Caco-2 (cell line): ENCODE measurements around the gene MRPL42. TPM values are rescaled to one million over a fixed set of nuclear protein-coding genes. Genes with fewer than 3 reads are reported as not detected.

Experiments used
- BruUV-seq: library from RNA; stranded (reverse); fragments of 400-500 nt; replicated peaks from 2 replicates; lab custom pipeline; 2021; lab: Mats Ljungman, UMichigan
- CTCF ChIA-PET: fragments of 300-600 bp; sonication (Branson Sonifier 250); formaldehyde crosslinking; loops from one replicate; lab custom pipeline; 2022; ENCODE audit warnings: antibody characterized with exemption; lab: Charles Lee
- POLR2A ChIA-PET: fragments of 300-600 bp; sonication (Branson Sonifier 250); formaldehyde crosslinking; loops from one replicate; lab custom pipeline; 2022; ENCODE audit warnings: antibody characterized with exemption; lab: Charles Lee
- DNase-seq, 2 experiments: peaks; one replicate each; pipeline versions ENCODE4 v3.0.0 to v3.0.0-alpha.2; 2020 to 2022
- H3K27me3 ChIP-seq: replicated peaks from 2 replicates; pipeline ENCODE4 v1.6.0; 2011; ENCODE audit warnings: low read length; ENCODE audit not compliant: control insufficient read depth, insufficient read depth
- H3K36me3 ChIP-seq: 2 replicates; pipeline ENCODE4 v1.5.1; 2011; ENCODE audit warnings: low read length; ENCODE audit not compliant: control insufficient read depth, insufficient read depth
- H3K4me1 ChIP-seq: fragments of 250-450 bp; sonication (Bioruptor Pico); 2 replicates; pipeline ENCODE4 v1.5.1; 2020; ENCODE audit warnings: mild to moderate bottlenecking
- H3K4me3 ChIP-seq: 2 replicates; pipeline ENCODE4 v1.5.1; 2011; ENCODE audit warnings: low read depth, mild to moderate bottlenecking, control low read depth, low read length
- H3K9me3 ChIP-seq: fragments of 250-450 bp; sonication (Bioruptor Pico); 2 replicates; pipeline ENCODE4 v1.5.1; 2020; ENCODE audit warnings: mild to moderate bottlenecking, moderate library complexity
- H3K27ac Mint-ChIP-seq: one replicate; pipeline ENCODE4 v1.8.0; 2022; ENCODE audit warnings: mixed read lengths; ENCODE audit not compliant: unreplicated experiment
- H3K27me3 Mint-ChIP-seq: one replicate; pipeline ENCODE4 v1.8.0; 2022; ENCODE audit warnings: mixed read lengths; ENCODE audit not compliant: insufficient read depth, unreplicated experiment
- H3K36me3 Mint-ChIP-seq: one replicate; pipeline ENCODE4 v1.8.0; 2022; ENCODE audit warnings: mild to moderate bottlenecking, mixed read lengths; ENCODE audit not compliant: insufficient read depth, unreplicated experiment
- H3K4me1 Mint-ChIP-seq: one replicate; pipeline ENCODE4 v1.8.0; 2022; ENCODE audit warnings: low read depth, mixed read lengths; ENCODE audit not compliant: unreplicated experiment
- H3K4me3 Mint-ChIP-seq: one replicate; pipeline ENCODE4 v1.8.0; 2022; ENCODE audit warnings: mild to moderate bottlenecking, moderate library complexity, mixed read lengths; ENCODE audit not compliant: unreplicated experiment
- H3K9me3 Mint-ChIP-seq: one replicate; pipeline ENCODE4 v1.8.0; 2022; ENCODE audit warnings: mixed read lengths; ENCODE audit not compliant: unreplicated experiment
- intact Hi-C: fragments of 100-400 bp; cut with micrococcal nuclease; formaldehyde crosslinking; loops from one replicate; pipeline ENCODE4 v1.10.0; 2022; ENCODE audit not compliant: unreplicated experiment
- total RNA-seq: library from RNA; stranded (reverse); gene quantifications from 2 replicates; pipeline ENCODE4 v1.2.3, GENCODE V29; 2022
- TF ChIP-seq, protein P1 (sequence below), 2 experiments: fragments of 200-600 bp in 1 of 2; IDR thresholded peaks; 1 replicate in 1 of 2; 2 replicates in 1 of 2; pipeline versions ENCODE4 v1.5.1 to v1.8.0; 2011 to 2022; ENCODE audit warnings: antibody characterized with exemption in 1 of 2, control low read depth in 1 of 2, inconsistent platforms in 1 of 2, low read depth in 1 of 2, low read length in 1 of 2, mild to moderate bottlenecking in 1 of 2, moderate library complexity in 1 of 2; ENCODE audit not compliant: insufficient read depth in 1 of 2, severe bottlenecking in 1 of 2, unreplicated experiment in 1 of 2

The MRPL42 gene
- total RNA-seq, 1 experiment from 2014 or later: 77.0 TPM

DNA sequence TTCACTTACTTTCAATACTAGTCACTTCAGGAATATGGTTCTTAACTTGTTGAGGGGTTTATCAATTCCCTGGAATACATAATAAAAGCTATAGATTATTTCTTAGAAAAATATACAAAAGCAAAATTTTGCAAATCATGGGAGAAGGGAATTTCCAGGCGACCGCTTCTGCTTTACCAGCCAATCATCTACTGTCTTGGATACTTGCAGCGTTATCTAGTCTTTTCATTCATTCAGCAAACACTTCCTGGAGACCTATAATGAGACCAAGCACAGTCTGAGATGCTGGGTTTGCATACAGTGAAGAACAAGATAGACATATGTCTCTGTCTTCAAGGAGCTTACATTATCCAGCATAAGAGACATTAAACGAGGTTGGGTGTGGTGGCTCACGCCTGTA is 1.5 kb upstream of the MRPL42 start:
- POLR2A ChIA-PET: no interaction called here

GRCh38 chr12:93466625-93467350 is 526 bp upstream of the MRPL42 start:
- Histone ChIP-seq H3K27me3 (no peaks in the 10 kb centered on the region), H3K4me3 (no peak overlapping the region), H3K9me3 (no peaks in the 10 kb centered on the region), H3K36me3 (no peaks in the 10 kb centered on the region), H3K4me1 (peaks cover 11% of the 10 kb centered on the region; the same call in 1 of the 2 replicates)
- Mint-ChIP-seq H3K4me3 (peak overlapping the region; percentile 92), H3K36me3 (peaks cover 12% of the 10 kb centered on the region), H3K27ac (peak overlapping the region; percentile 93), H3K9me3 (no peaks in the 10 kb centered on the region), H3K4me1 (peaks cover 11% of the 10 kb centered on the region), H3K27me3 (no peaks in the 10 kb centered on the region)
- TF ChIP-seq, protein P1, sequence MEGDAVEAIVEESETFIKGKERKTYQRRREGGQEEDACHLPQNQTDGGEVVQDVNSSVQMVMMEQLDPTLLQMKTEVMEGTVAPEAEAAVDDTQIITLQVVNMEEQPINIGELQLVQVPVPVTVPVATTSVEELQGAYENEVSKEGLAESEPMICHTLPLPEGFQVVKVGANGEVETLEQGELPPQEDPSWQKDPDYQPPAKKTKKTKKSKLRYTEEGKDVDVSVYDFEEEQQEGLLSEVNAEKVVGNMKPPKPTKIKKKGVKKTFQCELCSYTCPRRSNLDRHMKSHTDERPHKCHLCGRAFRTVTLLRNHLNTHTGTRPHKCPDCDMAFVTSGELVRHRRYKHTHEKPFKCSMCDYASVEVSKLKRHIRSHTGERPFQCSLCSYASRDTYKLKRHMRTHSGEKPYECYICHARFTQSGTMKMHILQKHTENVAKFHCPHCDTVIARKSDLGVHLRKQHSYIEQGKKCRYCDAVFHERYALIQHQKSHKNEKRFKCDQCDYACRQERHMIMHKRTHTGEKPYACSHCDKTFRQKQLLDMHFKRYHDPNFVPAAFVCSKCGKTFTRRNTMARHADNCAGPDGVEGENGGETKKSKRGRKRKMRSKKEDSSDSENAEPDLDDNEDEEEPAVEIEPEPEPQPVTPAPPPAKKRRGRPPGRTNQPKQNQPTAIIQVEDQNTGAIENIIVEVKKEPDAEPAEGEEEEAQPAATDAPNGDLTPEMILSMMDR (IDR thresholded peaks at IDR 0.05; ENCODE audit: insufficient read depth in 1 of 2, low read depth in 1 of 2, low read length in 1 of 2, severe bottlenecking in 1 of 2, unreplicated experiment in 1 of 2): no peak
- ChIA-PET CTCF (interaction anchor here (1.4 kb wide), 1 partner anchor 635 kb away, joined by 5 read pairs; no protein-coding TSS in a partner anchor), POLR2A (interaction anchor here (0.6 kb wide), 1 partner anchor 538 kb away, joined by 3 read pairs; the partner anchor contains the start of gene EEA1)
- no peak for DNase-seq
- intact Hi-C loops: loop anchor here (1.0 kb wide), 1 partner anchor 24 kb away; no protein-coding TSS in a partner anchor
- BruUV-seq: no TSS peak

More for the DNA sequence above, 1.5 kb upstream of the MRPL42 start:
- Mint-ChIP-seq H3K36me3 (peaks cover 17% of the 10 kb centered on the region), H3K27me3 (no peaks in the 10 kb centered on the region), H3K4me3 (no peak overlapping the region), H3K27ac (no peak overlapping the region), H3K9me3 (no peaks in the 10 kb centered on the region), H3K4me1 (peaks cover 11% of the 10 kb centered on the region)
- DNase-seq: no peak
- no peak overlapping the region for H3K4me3 ChIP-seq
- peaks cover 11% of the 10 kb centered on the region; the same call in 1 of the 2 replicates for H3K4me1 ChIP-seq
- no peaks in the 10 kb centered on the region for H3K27me3 ChIP-seq
- TF ChIP-seq, protein P1 (IDR thresholded peaks at IDR 0.05; ENCODE audit: insufficient read depth in 1 of 2, low read depth in 1 of 2, low read length in 1 of 2, severe bottlenecking in 1 of 2, unreplicated experiment in 1 of 2): no peak
- intact Hi-C loops: no loop called here
- H3K36me3 ChIP-seq: no peaks in the 10 kb centered on the region
- CTCF ChIA-PET: no interaction called here
- H3K9me3 ChIP-seq: no peaks in the 10 kb centered on the region
- BruUV-seq: no TSS peak

DNA sequence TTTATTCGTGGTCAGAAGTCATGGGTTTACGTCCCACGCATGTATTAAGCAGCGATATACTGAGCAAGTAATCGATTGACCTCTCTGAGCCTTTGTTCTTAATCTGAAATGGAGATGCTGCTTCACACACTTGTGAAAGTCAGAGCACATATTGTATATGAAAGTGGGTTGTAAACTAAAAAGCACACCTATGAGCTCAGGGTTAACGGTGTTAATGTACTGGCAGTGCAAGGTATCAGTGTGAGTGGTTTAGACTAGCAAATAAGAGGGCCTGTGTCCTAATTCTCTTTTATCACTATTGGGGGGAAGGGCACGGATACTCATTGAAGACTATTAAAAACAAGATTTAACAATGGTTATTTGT is 676 bp downstream of the MRPL42 start:
- ChIA-PET POLR2A (interaction anchor here (0.9 kb wide), 1 partner anchor 16 kb away, joined by 3 read pairs; no protein-coding TSS in a partner anchor), CTCF (interaction anchor here (0.6 to 1.4 kb wide), 4 partner anchors 11 to 634 kb away, joined by 3 to 5 read pairs (median 4); partner anchors contain the start of gene UBE2N)
- peak overlapping the region; percentile 92 for H3K4me3 Mint-ChIP-seq
- TF ChIP-seq, protein P1 (IDR thresholded peaks at IDR 0.05; ENCODE audit: insufficient read depth in 1 of 2, low read depth in 1 of 2, low read length in 1 of 2, severe bottlenecking in 1 of 2, unreplicated experiment in 1 of 2): no peak
- intact Hi-C loops: no loop called here
- peaks cover 12% of the 10 kb centered on the region for H3K36me3 Mint-ChIP-seq
- Histone ChIP-seq H3K4me1 (peaks cover 11% of the 10 kb centered on the region; the same call in 1 of the 2 replicates), H3K4me3 (peak overlapping the region; percentile 75), H3K36me3 (no peaks in the 10 kb centered on the region), H3K27me3 (no peaks in the 10 kb centered on the region), H3K9me3 (no peaks in the 10 kb centered on the region)
- no peaks in the 10 kb centered on the region for H3K27me3 Mint-ChIP-seq
- peak overlapping the region; percentile 93 for H3K27ac Mint-ChIP-seq
- no TSS peak for BruUV-seq
- H3K9me3 Mint-ChIP-seq: no peaks in the 10 kb centered on the region
- no peak for DNase-seq
- peaks cover 11% of the 10 kb centered on the region for H3K4me1 Mint-ChIP-seq
